ENCODE data around the gene PFN3.

PFN3 gene

GRCh38 chr5:177384134-177384533 lies 16.3 kb downstream of the PFN3 start, which contains the start of gene SLC34A1:
SLC34A1 (plus strand) TSS chr5:177384434; CDS start chr5:177385742, 1,308 bp downstream.
- TF ChIP-seq BACH2 (CRISPR knock-in tag; IDR thresholded peaks at IDR 0.05; ENCODE audit: borderline replicate concordance) (no peak), TSHZ2 (CRISPR knock-in tag; IDR thresholded peaks at IDR 0.05) (no peak), ZC3H10 (CRISPR knock-in tag; IDR thresholded peaks at IDR 0.05) (no peak), ZNF565 (CRISPR knock-in tag; conservative IDR thresholded peaks at IDR 0.05; ENCODE audit: low read depth) (no peak), ZFP3 (CRISPR knock-in tag; IDR thresholded peaks at IDR 0.05) (no peak), RARB (CRISPR knock-in tag; IDR thresholded peaks at IDR 0.05) (no peak), CSRNP3 (CRISPR knock-in tag; IDR thresholded peaks at IDR 0.05) (no peak)
- ATAC-seq, result no peak

GRCh38 chr5:177383181-177383580 lies 17.3 kb downstream of the PFN3 start:
- ATAC-seq, result no peak
- TF ChIP-seq BACH2 (CRISPR knock-in tag; IDR thresholded peaks at IDR 0.05; ENCODE audit: borderline replicate concordance) (no peak), TSHZ2 (CRISPR knock-in tag; IDR thresholded peaks at IDR 0.05) (no peak), CREB5 (CRISPR knock-in tag; IDR thresholded peaks at IDR 0.05; ENCODE audit: low read depth) (no peak), CSDC2 (CRISPR knock-in tag; IDR thresholded peaks at IDR 0.05) (no peak), PATZ1 (CRISPR knock-in tag; IDR thresholded peaks at IDR 0.05; ENCODE audit: borderline replicate concordance) (no peak), SNAI2 (CRISPR knock-in tag; IDR thresholded peaks at IDR 0.05) (no peak), ZNF565 (CRISPR knock-in tag; conservative IDR thresholded peaks at IDR 0.05; ENCODE audit: low read depth) (no peak), RARB (CRISPR knock-in tag; IDR thresholded peaks at IDR 0.05) (no peak), CSRNP3 (CRISPR knock-in tag; IDR thresholded peaks at IDR 0.05) (no peak), ZFP30 (CRISPR knock-in tag; IDR thresholded peaks at IDR 0.05) (no peak), ARNTL (CRISPR knock-in tag; IDR thresholded peaks at IDR 0.05; ENCODE audit: borderline replicate concordance, low read depth) (no peak), ISL1 (CRISPR knock-in tag; IDR thresholded peaks at IDR 0.05) (no peak), POU6F1 (CRISPR knock-in tag; IDR thresholded peaks at IDR 0.05; ENCODE audit: borderline replicate concordance, low read depth) (no peak), ZFP3 (CRISPR knock-in tag; IDR thresholded peaks at IDR 0.05) (no peak), ZC3H10 (CRISPR knock-in tag; IDR thresholded peaks at IDR 0.05) (no peak), TCF4 (CRISPR knock-in tag; IDR thresholded peaks at IDR 0.05; ENCODE audit: borderline replicate concordance) (no peak), ZNF70 (CRISPR knock-in tag; IDR thresholded peaks at IDR 0.05) (no peak), OSR1 (CRISPR knock-in tag; IDR thresholded peaks at IDR 0.05) (no peak)

Data from SK-N-SH treated with all-trans-retinoic acid at 6 μM for 48 hours (cell line).